AG20443 (cell line): Measurements from ENCODE around the gene KLK11.

ENCODE experiments used
- DNase-seq: peaks from one replicate; pipeline ENCODE4 v3.0.0; 2012; ENCODE audit warnings: low spot score, mixed read lengths

Gene KLK11, protein sequence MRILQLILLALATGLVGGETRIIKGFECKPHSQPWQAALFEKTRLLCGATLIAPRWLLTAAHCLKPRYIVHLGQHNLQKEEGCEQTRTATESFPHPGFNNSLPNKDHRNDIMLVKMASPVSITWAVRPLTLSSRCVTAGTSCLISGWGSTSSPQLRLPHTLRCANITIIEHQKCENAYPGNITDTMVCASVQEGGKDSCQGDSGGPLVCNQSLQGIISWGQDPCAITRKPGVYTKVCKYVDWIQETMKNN

DNA sequence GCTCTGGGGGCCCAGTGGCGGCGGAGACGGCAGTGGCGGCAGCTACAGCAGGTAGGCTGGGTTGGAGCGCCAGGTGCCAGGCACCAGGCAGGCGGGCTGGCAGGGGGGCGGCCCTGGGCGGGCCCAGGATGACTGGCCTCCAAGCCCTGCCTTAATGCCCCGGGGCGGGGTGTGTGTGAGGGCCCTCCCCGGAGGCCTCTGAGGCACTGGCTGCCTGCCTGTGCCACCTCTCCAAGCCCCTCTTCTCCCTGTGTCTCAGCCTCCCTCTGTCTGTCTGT is at the start of gene KLK11:
Gene KLK11, minus strand, starts transcription at position 63 of the 278 bp plus-strand sequence. CDS start 985 bp downstream, outside the sequence.
- no peak for DNase-seq

- no peak for DNase-seq
Observed at GRCh38 chr19:51075998-51076397, 49.6 kb upstream of the KLK11 start.

DNA sequence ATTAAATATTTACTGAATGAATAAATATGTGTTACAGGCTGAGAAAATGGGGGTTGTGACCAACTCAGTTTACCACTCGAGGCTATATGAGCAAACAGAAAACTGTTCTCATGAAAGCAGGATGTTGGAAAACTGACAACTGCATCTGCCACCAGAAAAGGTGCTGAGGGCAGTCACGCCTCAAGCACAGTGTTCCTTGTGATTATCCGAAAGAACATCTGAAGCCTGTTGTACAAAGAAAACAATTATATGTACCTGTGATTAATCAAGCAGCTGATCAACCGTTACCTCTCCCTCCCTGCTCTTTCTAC is 44.6 kb upstream of the KLK11 start:
- no peak for DNase-seq

DNA sequence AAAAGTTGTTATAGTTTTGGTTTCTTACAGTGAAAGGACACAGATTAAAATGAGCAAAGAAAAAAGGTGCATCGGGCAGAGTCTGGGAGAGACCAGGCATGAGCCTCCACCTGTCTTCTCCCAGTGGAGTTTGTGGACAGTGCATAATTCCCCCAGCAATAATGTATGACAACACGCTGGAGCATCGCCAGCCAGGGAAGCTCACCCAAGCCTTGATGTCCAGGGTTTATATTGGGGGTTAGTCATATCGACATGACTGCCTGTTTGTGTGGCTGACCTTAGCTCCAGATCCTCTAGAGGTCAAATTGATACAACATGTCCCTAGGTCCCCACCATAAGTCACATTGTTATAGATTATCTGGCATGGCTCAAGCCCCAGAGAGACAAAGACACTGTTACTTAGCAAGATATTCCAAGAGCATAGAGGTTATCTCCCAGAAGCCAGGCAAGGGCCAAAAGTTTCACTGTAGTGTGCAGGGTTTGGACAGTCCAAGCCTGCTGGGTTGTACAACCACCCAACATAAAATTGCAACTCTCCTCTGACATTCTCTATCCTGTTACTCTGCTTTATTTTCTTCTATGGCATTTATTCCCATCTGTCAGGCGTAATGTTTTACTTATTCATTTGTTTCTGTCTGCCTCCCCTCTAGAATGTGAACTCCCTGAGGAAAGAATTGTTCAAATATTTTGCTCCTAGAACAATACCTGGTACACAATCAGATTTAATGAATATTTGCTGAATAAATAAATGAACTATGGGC is 44.1 kb upstream of the KLK11 start:
- DNase-seq = no peak

GRCh38 chr19:51066393-51067186 is 40.2 kb upstream of the KLK11 start:
- DNase-seq = no peak

DNA sequence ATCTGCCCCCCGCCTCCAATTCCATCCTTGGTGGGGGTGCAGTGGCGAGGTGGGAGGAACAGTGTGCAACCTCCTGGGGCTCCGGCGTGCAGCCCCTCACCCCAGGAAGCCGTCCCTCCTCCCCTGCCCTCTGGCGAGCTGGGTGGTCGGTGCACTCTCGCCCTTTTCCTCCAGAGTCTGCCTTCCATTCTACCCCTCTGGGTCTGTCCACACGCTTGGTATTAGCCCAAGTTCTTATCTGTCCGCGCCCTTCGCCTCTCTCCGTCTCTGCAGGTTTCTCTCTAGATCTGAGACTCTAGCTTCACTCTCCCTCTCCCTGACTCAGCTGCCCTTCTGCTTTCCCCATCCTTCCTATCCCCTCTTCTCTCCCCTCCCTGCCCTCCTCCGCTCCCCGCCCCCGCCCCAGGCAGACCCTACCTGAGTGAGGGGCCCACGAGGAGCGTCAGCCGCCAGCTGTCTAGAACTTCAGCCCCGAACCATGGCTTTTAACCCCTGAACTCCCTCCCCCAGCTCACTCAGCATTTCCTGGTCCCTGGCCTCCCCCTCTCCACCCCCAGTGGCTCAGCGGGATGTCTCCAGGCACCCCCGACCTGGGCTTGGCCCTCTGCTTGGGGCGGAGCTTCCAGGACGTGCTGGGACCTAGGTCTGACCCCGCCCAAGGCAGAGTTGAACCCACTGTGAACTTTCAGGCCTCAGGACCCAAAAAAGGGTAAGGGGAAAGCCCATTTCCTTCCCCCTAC is 39.0 kb upstream of the KLK11 start:
- DNase-seq = no peak

DNA sequence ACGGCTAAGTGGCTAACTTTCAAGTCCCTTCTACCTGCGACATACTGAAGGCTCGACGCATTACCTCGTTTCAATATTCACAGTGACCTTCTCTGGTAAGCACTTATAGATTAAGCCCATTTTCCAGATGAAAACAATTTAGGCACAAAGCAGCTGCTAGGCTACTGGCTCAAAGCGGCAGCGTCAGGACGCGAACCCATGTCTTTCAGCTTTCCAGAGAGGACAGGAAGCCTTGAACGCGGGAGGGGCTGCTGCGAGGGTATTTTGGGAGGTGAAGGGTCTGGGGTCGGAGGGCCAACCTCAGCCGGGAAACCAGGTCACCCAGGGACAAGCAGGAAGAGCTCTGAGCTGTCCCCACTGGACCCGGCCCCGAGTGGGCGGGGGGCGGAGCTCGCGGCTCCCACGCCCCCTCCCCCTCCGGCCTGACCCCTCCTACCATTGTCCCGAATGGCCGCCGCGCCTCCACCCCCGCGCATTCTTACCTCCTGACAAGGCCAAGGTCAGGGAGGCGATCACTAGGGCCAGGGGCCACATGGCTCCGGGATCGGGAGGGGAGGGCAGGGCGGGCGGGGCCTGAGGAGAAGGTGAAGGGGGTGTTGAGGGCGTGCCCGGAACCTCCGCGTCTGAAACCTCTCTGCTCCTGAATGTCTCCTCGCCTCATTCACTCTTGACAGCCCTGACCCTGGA is 38.3 kb upstream of the KLK11 start, which contains the start of gene KLK13:
Gene KLK13, minus strand, starts transcription at position 559 of the 687 bp plus-strand sequence. Its CDS starts 25 bp downstream, at position 534.
- DNase-seq = peak; percentile 42

- no peak for DNase-seq
Observed at GRCh38 chr19:51063664-51064063, 37.2 kb upstream of the KLK11 start.

GRCh38 chr19:51060973-51061372 is 34.6 kb upstream of the KLK11 start:
- DNase-seq = no peak

GRCh38 chr19:51060336-51060735 is 33.9 kb upstream of the KLK11 start:
- no peak for DNase-seq

- DNase-seq = no peak
Observed at GRCh38 chr19:51059715-51060114, 33.3 kb upstream of the KLK11 start.

- no peak for DNase-seq
Observed at GRCh38 chr19:51055866-51056265, 29.4 kb upstream of the KLK11 start.

DNA sequence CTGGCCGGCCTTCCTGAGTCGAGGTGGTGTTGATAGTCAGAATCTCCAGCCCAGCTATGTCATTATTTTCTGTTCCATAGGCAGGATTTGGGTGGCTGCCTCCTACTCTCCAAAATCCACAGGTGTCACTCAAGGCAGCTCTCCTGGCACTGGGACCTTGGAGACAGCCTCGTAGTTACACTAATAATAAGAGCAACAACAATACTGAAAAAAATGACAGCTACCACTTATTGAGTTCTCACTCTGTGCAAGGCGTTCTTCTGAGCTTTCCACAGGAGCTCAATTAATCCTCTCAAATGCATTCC is 20.6 kb upstream of the KLK11 start:
- DNase-seq = no peak

DNA sequence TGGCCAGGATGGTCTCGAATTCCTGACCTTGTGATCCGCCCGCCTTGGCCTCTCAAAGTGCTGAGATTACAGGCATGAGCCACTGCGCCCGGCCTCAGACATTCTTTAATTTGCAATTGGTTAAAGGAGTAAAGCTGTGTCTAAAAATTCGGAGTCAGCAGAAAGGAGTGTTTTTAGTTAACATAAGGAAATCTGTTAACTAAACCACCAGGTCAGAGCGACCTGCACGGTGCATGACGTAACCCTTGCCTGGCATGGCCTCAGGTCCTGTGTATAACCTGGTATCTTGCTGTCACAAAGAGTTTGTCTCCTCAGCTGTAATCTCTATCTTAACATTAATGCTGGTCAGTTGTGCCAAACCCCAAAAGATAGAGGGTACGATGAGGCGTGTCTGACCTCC is 17.9 kb upstream of the KLK11 start:
- DNase-seq = no peak

GRCh38 chr19:51043497-51043896 is 17.1 kb upstream of the KLK11 start:
- no peak for DNase-seq

GRCh38 chr19:51040151-51040550 is 13.7 kb upstream of the KLK11 start:
- DNase-seq = no peak

DNA sequence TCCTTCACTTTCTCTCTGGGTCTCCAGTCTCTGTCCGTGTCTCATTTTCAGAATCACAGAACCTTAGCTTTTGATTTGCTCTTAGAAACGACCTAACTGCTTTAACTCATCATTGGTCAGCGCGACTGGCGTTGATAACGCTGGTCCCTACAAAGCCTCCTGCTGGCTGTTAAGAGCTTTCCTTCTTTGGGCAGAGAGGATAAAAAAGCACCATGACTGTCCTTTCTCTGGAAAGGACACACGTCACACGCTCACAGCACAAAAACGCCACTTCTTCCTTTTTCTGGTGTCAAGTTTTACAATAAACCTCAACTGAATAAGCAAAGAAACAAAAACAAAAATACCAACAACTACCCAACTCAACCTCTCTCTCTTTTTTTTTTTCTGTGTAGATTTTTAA is 10.1 kb upstream of the KLK11 start:
- DNase-seq = no peak

DNA sequence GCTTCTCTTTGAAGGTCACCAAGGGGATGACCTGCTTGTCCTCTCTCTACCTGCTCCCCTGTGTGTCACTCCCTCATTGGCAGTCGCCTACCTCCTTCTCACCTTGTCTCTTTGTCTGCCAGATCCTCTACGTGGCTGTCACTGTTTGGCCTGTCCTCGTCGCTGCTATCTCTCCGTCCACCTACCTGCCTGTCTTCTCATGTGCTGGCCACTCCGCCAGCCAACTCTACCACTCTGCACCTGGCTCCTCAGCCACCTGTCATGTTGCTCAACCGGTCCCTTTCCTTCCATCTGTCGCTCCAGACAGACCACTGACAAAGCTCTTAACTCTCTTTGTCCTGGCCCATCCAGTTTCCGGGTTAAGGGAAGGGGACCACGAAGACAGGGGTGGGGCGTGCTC is 8.3 kb upstream of the KLK11 start, which contains the start of gene KLK12:
Gene KLK12, minus strand, starts transcription at position 299 of the 400 bp plus-strand sequence. CDS start 381 bp downstream, outside the sequence.
- no peak for DNase-seq

DNA sequence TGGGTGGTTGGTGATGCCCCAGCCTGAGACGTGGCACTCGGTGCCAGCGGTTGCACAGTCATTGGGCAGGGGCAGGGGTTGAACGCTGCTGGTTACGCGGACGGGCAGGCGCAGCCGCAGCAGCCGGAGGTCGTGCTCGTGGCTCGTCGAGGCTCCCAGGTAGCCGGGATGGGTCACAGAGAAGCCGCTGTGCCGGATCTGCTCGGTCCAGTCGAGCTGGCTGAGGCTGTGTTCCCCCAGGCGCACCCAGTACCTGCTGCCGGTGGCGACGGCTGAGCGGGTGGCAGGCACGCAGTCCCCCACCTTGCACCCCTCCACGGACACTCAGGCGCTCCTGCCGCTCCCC is 5.4 kb upstream of the KLK11 start:
- DNase-seq = no peak

- peak; percentile 4 for DNase-seq
Observed at GRCh38 chr19:51031220-51031879, 4.9 kb upstream of the KLK11 start.

DNA sequence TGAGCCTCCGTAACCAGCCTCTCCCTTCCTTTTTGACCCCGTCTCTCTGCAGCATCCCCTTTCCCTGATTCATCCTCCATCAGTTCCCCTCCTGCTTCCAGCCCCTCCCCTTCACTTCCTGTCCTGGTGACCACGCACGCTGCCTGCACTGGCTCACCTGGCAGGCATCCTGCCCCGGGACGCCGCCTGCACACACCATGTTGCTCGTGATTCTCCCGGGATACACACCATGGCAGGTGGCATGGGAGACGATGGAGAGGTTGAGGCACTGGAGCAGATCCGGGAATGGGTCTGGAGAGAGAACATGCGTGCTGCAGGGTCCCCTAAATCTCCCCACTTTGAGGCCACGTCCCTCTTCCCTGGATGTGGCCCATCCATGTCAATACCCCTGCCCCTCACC is 4.2 kb upstream of the KLK11 start:
- peak; percentile 6 for DNase-seq

DNA sequence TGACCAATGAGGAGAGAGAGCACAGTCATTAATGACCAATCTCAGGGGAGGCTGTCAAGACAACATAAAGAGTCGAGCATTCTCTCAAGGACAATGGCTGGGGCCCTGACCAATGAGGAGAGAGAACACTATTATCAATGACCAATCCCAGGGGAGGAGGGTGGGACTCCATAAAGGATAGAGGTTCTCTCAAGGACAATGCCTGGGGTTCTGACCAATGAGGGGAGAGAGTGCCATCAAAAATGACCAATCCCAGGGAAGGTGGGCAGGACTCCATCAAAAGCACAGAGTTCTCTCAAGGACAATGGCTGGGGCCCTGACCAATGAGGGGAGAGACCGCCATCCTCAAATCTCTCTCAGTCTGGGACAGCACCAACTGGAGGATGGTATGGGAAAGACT is 3.3 kb upstream of the KLK11 start:
- DNase-seq = no peak
